ENCODE data around the gene MRPL19.

The MRPL19 gene

DNA sequence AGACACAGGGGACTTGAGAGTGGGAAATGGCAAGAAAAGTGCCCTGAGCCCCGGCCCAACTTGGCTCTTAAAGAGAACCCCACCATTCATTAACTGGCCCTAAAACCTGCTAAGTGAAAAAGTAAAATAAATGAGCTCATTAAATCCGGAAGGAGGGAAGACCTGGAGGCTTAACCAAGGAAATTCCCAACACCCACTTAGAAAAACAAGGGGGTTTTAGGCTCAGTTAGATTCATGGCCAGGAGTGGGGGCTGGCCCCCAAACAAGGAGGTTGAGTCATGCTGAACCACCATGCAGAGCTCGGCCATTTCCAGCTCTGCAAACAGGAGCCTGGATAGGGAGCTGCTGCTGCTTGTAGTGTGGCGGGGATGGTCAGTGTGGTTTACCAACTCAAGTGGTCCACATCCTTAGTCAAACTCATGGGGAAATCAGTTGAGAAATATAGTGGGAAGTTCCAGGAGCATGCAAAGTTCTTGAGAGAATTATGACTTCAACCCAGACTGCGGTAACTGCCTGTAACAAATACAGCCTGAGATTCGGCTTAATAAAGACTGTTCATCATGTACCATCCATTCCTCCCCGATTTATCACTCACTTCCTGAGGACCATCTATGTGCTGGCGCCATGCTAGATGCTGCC lies 39.7 kb upstream of the MRPL19 start:
- Histone ChIP-seq H4K20me1 (ENCODE audit: insufficient read depth, low read length) (no peaks in the 10 kb centered on the region), H2AFZ (ENCODE audit: low read depth, low read length) (no peak overlapping the region), H3K36me3 (ENCODE audit: insufficient read depth, low read length) (no peaks in the 10 kb centered on the region), H3K4me1 (ENCODE audit: insufficient read depth, low read length) (peaks cover 26% of the 10 kb centered on the region), H3K9ac (ENCODE audit: low read depth, low read length) (no peak overlapping the region), H3K79me2 (ENCODE audit: insufficient read depth, low read length) (no peaks in the 10 kb centered on the region), H3K27me3 (ENCODE audit: insufficient read depth, low read length, poor library complexity) (no peaks in the 10 kb centered on the region), H3K4me2 (ENCODE audit: insufficient read depth, low read length) (no peak overlapping the region), H3K4me3 (ENCODE audit: low read depth in 1 of 2, low read length in 2 of 2) (no peak overlapping the region), H3K27ac (ENCODE audit: low read length) (no peak overlapping the region), H3K9me3 (ENCODE audit: insufficient read depth, low read length, severe bottlenecking) (no peaks in the 10 kb centered on the region)
- TF ChIP-seq CTCF (IDR thresholded peaks at IDR 0.05; ENCODE audit: borderline replicate concordance, extremely low read depth, low read length, poor library complexity, severe bottlenecking) (no peak), EZH2 (IDR thresholded peaks at IDR 0.05; ENCODE audit: borderline replicate concordance, low read depth, low read length, severe bottlenecking) (no peak)
- ATAC-seq (ENCODE audit: insufficient read depth, low read depth) (no peak), DNase-seq (no peak)

DNA sequence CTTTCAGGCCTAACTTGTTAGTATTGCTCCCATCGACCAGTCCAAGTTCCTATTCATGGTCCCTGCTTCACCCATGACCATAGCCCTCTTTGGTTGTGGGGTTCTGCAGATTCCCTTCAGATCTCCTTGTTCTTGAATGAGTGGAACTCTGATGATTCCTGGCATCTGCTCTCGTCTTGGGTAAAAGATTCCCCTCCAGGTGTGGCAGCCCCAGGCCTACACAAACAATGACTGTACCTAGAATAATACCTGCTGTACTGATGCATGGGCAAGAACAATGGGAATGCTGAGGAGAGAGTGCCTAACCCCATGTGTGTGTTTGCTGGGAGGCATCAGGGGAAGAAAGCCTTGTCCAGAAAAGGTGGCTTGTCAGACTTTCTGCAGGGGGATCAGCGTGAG lies 39.2 kb upstream of the MRPL19 start:
- H3K9me3 ChIP-seq (ENCODE audit: insufficient read depth, low read length, severe bottlenecking): no peaks in the 10 kb centered on the region
- ATAC-seq (ENCODE audit: insufficient read depth, low read depth): no peak
- TF ChIP-seq EZH2 (IDR thresholded peaks at IDR 0.05; ENCODE audit: borderline replicate concordance, low read depth, low read length, severe bottlenecking) (no peak), CTCF (IDR thresholded peaks at IDR 0.05; ENCODE audit: borderline replicate concordance, extremely low read depth, low read length, poor library complexity, severe bottlenecking) (no peak)
- H3K27me3 ChIP-seq (ENCODE audit: insufficient read depth, low read length, poor library complexity): no peaks in the 10 kb centered on the region
- H3K4me2 ChIP-seq (ENCODE audit: insufficient read depth, low read length): no peak overlapping the region
- no peaks in the 10 kb centered on the region for H3K79me2 ChIP-seq (ENCODE audit: insufficient read depth, low read length)
- H4K20me1 ChIP-seq (ENCODE audit: insufficient read depth, low read length): no peaks in the 10 kb centered on the region
- H3K36me3 ChIP-seq (ENCODE audit: insufficient read depth, low read length): no peaks in the 10 kb centered on the region
- DNase-seq: no peak
- no peak overlapping the region for H3K9ac ChIP-seq (ENCODE audit: low read depth, low read length)
- H2AFZ ChIP-seq (ENCODE audit: low read depth, low read length): no peak overlapping the region
- H3K27ac ChIP-seq (ENCODE audit: low read length): no peak overlapping the region
- H3K4me3 ChIP-seq (ENCODE audit: low read depth in 1 of 2, low read length in 2 of 2): no peak overlapping the region
- H3K4me1 ChIP-seq (ENCODE audit: insufficient read depth, low read length): peaks cover 26% of the 10 kb centered on the region

DNA sequence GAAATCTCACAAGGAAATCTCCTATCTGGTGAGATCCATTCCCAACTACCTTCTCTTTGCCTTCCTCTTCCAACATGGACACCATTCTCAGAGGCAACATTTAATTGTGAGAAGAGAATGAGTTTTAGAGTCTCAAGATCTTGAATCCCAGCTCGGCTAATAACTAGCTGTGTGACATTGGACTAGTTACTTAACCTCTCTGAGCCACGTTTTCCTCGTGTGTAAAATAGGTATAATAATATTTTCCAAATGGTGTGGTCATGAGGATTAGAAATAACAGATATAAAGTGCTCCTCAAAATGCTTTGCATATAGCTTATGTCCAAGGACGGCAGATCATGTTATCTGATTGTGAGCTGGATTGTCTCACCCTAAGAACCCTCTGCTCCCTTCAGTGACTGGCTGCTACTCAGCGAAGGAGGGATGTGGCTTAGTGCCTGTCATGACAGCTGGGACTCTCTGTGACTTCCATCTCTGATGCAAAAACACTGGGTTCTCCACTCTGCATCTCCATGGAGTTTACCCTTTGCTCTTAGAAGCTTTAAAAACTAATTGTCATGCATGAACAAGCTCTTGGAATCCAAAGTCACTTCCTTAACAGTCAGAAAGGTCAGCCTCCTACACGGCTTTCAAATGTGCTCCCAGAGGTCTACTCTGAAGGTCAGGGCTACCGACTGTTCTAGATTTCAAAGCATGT lies 38.4 kb upstream of the MRPL19 start:
- Histone ChIP-seq H4K20me1 (ENCODE audit: insufficient read depth, low read length) (no peaks in the 10 kb centered on the region), H3K4me2 (ENCODE audit: insufficient read depth, low read length) (no peak overlapping the region), H3K36me3 (ENCODE audit: insufficient read depth, low read length) (no peaks in the 10 kb centered on the region), H3K9ac (ENCODE audit: low read depth, low read length) (0 out of 2 replicates have a peak overlapping the region, but pooled peaks have one; percentile 30), H3K79me2 (ENCODE audit: insufficient read depth, low read length) (no peaks in the 10 kb centered on the region), H3K27ac (ENCODE audit: low read length) (peak overlapping the region; percentile 12), H3K4me1 (ENCODE audit: insufficient read depth, low read length) (peaks cover 26% of the 10 kb centered on the region), H3K27me3 (ENCODE audit: insufficient read depth, low read length, poor library complexity) (no peaks in the 10 kb centered on the region), H3K9me3 (ENCODE audit: insufficient read depth, low read length, severe bottlenecking) (no peaks in the 10 kb centered on the region), H2AFZ (ENCODE audit: low read depth, low read length) (no peak overlapping the region; the same call in 1 of the 2 replicates), H3K4me3 (ENCODE audit: low read depth in 1 of 2, low read length in 2 of 2) (no peak overlapping the region)
- TF ChIP-seq CTCF (IDR thresholded peaks at IDR 0.05; ENCODE audit: borderline replicate concordance, extremely low read depth, low read length, poor library complexity, severe bottlenecking): no peak
- TF ChIP-seq EZH2 (IDR thresholded peaks at IDR 0.05; ENCODE audit: borderline replicate concordance, low read depth, low read length, severe bottlenecking): no peak
- DNase-seq (no peak), ATAC-seq (ENCODE audit: insufficient read depth, low read depth) (0 out of 3 replicates have a peak, but pooled peaks have one; percentile 12)
